ENCODE results near the gene PDGFA. TPM values are rescaled to one million over a fixed set of nuclear protein-coding genes. Genes with fewer than 3 reads are reported as not detected.

Gene PDGFA
- total and polyA plus RNA-seq, 2 experiments from 2014 or later = 4.7 to 8.4 TPM

DNA sequence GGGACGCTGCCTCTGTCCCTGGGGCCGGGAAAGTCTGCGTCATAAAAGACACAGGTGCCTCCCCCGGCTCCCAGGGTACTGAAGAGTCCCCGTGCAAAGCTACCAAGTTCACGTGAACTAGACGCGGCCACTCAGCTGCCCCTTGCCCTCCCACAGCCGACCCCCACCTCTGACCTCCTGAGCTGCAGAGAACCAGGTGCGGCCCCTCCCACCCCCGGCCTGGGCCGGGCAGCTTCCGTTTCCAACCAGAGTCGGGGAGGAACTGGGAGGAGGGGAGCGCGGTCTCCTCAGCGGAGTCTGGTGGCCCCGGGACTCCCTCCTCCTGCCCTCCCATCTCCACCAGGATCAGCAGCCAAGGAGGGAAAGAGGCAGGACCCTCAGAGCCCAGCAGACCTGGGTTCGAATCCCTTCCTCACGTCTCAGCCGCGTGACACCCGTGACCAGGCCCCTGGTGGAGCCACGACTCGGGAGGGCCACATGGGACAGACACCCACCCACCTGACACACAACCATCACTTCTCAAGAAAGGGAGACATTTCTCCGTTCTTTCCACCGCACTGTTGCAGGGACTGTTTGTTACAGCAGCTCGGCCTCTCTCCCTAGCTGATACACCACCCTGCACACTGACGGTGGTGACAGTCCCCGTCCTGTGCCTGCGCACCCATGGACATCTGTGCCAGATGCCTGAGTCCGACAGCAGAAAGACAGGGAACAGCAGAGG lies 37.4 kb upstream of the PDGFA start:
- Histone ChIP-seq H3K9me3 (ENCODE audit: low read depth) (no peaks in the 10 kb centered on the region), H3K9me2 (ENCODE audit: insufficient read depth) (no peaks in the 10 kb centered on the region), H3K36me3 (ENCODE audit: low read depth) (no peaks in the 10 kb centered on the region), H3K4me1 (ENCODE audit: insufficient read depth) (no peaks in the 10 kb centered on the region), H2AFZ (no peak overlapping the region), H3K9ac (no peak overlapping the region), H3K4me2 (ENCODE audit: unreplicated experiment) (no peak overlapping the region), H3K79me2 (ENCODE audit: insufficient read depth) (no peaks in the 10 kb centered on the region), H4K20me1 (ENCODE audit: insufficient read depth) (no peaks in the 10 kb centered on the region), H3K27me3 (replicated peaks; ENCODE audit: insufficient read depth) (no peaks in the 10 kb centered on the region), H3K27ac (no peak overlapping the region), H3F3A (ENCODE audit: insufficient read depth) (no peaks in the 10 kb centered on the region), H3K4me3 (no peak overlapping the region)
- no peak for TF ChIP-seq EZH2 (IDR thresholded peaks at IDR 0.05; ENCODE audit: insufficient read depth, poor library complexity, severe bottlenecking)
- TF ChIP-seq EZH2phosphoT487 (IDR thresholded peaks at IDR 0.05; ENCODE audit: insufficient read depth, low read depth) = no peak
- DNase-seq = no peak
- in situ Hi-C loops (cut with MboI) = no loop called here
- WGBS, 2 experiments (ENCODE audit: low coverage in 1 of 2, low lambda C conversion rate in 2 of 2, missing lambda C conversion rate in 2 of 2) = 66 to 73% methylated on average over 31 to 32 of the region's 32 CpGs

DNA sequence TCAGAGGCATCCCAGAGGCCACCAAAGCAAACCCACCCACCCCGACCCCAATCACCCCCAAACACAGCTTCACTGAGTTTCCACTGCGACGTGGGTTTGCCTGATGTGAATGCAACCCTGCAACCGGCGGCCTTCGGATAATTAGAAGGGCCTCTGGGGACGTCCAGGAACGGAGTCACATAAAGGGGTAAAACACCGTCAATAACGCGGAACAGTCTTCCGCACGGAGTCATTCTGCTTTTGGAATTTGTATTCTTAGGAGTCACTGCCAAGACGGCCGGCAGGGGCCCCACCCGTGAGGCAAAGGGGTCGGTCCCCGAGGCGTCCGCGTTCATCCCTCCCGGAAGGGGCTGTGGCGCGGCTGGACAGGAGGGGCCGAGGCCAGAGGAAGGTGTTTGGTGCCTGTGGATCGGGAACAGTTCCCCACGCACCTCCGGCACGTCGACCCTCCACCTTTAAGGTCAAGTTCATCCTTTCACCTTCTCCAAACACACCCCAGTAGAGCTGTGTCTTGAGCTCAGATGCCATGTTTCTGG lies 36.7 kb upstream of the PDGFA start:
- Histone ChIP-seq H3K9me3 (ENCODE audit: low read depth) (no peaks in the 10 kb centered on the region), H3K9me2 (ENCODE audit: insufficient read depth) (no peaks in the 10 kb centered on the region), H3K4me1 (ENCODE audit: insufficient read depth) (no peaks in the 10 kb centered on the region), H3K4me3 (no peak overlapping the region), H3F3A (ENCODE audit: insufficient read depth) (no peaks in the 10 kb centered on the region), H3K27ac (no peak overlapping the region), H3K36me3 (ENCODE audit: low read depth) (no peaks in the 10 kb centered on the region), H3K4me2 (ENCODE audit: unreplicated experiment) (no peak overlapping the region), H2AFZ (no peak overlapping the region), H3K27me3 (replicated peaks; ENCODE audit: insufficient read depth) (no peaks in the 10 kb centered on the region), H4K20me1 (ENCODE audit: insufficient read depth) (no peaks in the 10 kb centered on the region), H3K9ac (no peak overlapping the region), H3K79me2 (ENCODE audit: insufficient read depth) (no peaks in the 10 kb centered on the region)
- in situ Hi-C loops (cut with MboI) = no loop called here
- DNase-seq = no peak
- WGBS, 2 experiments (ENCODE audit: low coverage in 1 of 2, low lambda C conversion rate in 2 of 2, missing lambda C conversion rate in 2 of 2) = 51 to 55% methylated on average over 30 of the region's 30 CpGs
- TF ChIP-seq EZH2phosphoT487 (IDR thresholded peaks at IDR 0.05; ENCODE audit: insufficient read depth, low read depth) (no peak), EZH2 (IDR thresholded peaks at IDR 0.05; ENCODE audit: insufficient read depth, poor library complexity, severe bottlenecking) (no peak)

DNA sequence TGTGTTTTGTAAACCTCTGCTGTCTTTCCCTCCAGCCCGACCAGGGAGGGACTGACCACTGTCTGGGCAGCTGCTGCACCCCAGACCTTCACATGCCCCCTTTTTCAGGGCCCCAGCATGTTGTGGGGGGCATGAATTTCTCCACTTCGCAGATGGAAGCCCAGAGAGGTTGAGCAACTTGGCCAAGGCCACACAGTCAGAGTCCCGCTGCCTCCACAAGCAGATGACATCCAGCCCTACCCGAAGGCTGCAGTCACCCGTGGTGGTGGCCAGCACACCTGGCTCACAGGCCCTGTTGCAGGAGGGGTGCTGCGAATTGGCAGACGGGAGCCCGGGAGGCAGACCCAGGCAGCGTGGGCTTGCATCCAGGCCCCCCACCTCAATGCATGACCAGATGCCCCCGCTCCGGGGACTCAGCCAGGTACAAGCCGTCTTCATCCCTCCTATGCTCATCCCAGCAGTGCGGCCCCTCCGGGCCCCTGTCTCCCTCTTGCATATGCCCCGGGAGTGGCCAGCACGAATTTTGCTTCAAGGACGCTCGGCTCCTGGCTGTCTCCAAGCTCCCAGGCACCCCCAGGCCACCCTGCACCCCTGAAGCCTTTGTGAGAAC lies 36.0 kb upstream of the PDGFA start:
- Histone ChIP-seq H3K9me3 (ENCODE audit: low read depth) (no peaks in the 10 kb centered on the region), H2AFZ (no peak overlapping the region), H3K9ac (no peak overlapping the region), H3K27ac (no peak overlapping the region), H3K4me1 (ENCODE audit: insufficient read depth) (no peaks in the 10 kb centered on the region), H3K27me3 (replicated peaks; ENCODE audit: insufficient read depth) (no peaks in the 10 kb centered on the region), H3K4me2 (ENCODE audit: unreplicated experiment) (no peak overlapping the region), H3K9me2 (ENCODE audit: insufficient read depth) (no peaks in the 10 kb centered on the region), H3F3A (ENCODE audit: insufficient read depth) (no peaks in the 10 kb centered on the region), H3K79me2 (ENCODE audit: insufficient read depth) (no peaks in the 10 kb centered on the region), H4K20me1 (ENCODE audit: insufficient read depth) (no peaks in the 10 kb centered on the region), H3K36me3 (ENCODE audit: low read depth) (no peaks in the 10 kb centered on the region), H3K4me3 (no peak overlapping the region)
- in situ Hi-C loops (cut with MboI) = no loop called here
- DNase-seq = no peak
- TF ChIP-seq EZH2phosphoT487 (IDR thresholded peaks at IDR 0.05; ENCODE audit: insufficient read depth, low read depth) (no peak), EZH2 (IDR thresholded peaks at IDR 0.05; ENCODE audit: insufficient read depth, poor library complexity, severe bottlenecking) (no peak)
- 72 to 76% methylated on average over 16 to 18 of the region's 18 CpGs for WGBS, 2 experiments (ENCODE audit: low coverage in 1 of 2, low lambda C conversion rate in 2 of 2, missing lambda C conversion rate in 2 of 2)

DNA sequence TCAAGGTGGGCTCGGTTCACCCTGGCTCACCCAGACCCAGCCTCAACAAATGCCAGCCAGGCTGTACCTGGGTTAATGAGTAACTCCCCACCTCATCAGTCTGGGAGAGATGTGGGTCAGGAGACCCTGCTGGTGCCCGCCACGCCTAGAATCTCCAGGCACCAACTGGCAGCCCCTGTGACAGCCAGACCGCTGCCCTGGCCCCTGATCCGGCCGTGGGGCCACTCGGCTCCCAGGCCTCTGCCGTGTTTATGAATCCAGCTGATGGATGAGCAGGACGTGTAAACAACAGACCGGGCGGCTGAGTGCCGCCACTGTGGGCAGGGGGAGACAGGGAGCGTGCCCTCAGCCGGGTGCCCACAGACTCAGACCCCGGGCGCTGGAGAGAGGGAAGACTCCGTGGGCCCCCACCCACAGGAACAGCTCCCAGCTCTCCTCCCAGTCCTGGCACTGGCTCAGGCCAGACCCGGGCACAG lies 34.0 kb upstream of the PDGFA start:
- WGBS, 2 experiments (ENCODE audit: low coverage in 1 of 2, low lambda C conversion rate in 2 of 2, missing lambda C conversion rate in 2 of 2) = 64 to 69% methylated on average over 18 of the region's 18 CpGs
- H4K20me1 ChIP-seq (ENCODE audit: insufficient read depth) = no peaks in the 10 kb centered on the region
- no peak overlapping the region for H2AFZ ChIP-seq
- H3K27me3 ChIP-seq (replicated peaks; ENCODE audit: insufficient read depth) = no peaks in the 10 kb centered on the region
- DNase-seq = no peak
- in situ Hi-C loops (cut with MboI) = no loop called here
- no peaks in the 10 kb centered on the region for H3K36me3 ChIP-seq (ENCODE audit: low read depth)
- H3K4me2 ChIP-seq (ENCODE audit: unreplicated experiment) = no peak overlapping the region
- no peaks in the 10 kb centered on the region for H3K9me3 ChIP-seq (ENCODE audit: low read depth)
- H3K79me2 ChIP-seq (ENCODE audit: insufficient read depth) = no peaks in the 10 kb centered on the region
- H3K27ac ChIP-seq = no peak overlapping the region
- H3K4me1 ChIP-seq (ENCODE audit: insufficient read depth) = no peaks in the 10 kb centered on the region
- no peaks in the 10 kb centered on the region for H3K9me2 ChIP-seq (ENCODE audit: insufficient read depth)
- TF ChIP-seq EZH2 (IDR thresholded peaks at IDR 0.05; ENCODE audit: insufficient read depth, poor library complexity, severe bottlenecking) = no peak
- TF ChIP-seq EZH2phosphoT487 (IDR thresholded peaks at IDR 0.05; ENCODE audit: insufficient read depth, low read depth) = no peak
- H3K9ac ChIP-seq = no peak overlapping the region
- no peaks in the 10 kb centered on the region for H3F3A ChIP-seq (ENCODE audit: insufficient read depth)
- H3K4me3 ChIP-seq = no peak overlapping the region

Measured in GM23248 (cell line).